Measurements from ENCODE around the gene SWAP70. TPM values are rescaled to one million over a fixed set of nuclear protein-coding genes. Genes with fewer than 3 reads are reported as not detected.

Gene SWAP70
- total and polyA plus RNA-seq, 2 of the 8 experiments (the other 6 are each of a cell fraction or from before 2014, with no cell fraction given) = 14.8 to 37.5 TPM

GRCh38 chr11:9796266-9796665 lies 132.4 kb downstream of the SWAP70 start (continued):
- TF ChIP-seq, protein P1, sequence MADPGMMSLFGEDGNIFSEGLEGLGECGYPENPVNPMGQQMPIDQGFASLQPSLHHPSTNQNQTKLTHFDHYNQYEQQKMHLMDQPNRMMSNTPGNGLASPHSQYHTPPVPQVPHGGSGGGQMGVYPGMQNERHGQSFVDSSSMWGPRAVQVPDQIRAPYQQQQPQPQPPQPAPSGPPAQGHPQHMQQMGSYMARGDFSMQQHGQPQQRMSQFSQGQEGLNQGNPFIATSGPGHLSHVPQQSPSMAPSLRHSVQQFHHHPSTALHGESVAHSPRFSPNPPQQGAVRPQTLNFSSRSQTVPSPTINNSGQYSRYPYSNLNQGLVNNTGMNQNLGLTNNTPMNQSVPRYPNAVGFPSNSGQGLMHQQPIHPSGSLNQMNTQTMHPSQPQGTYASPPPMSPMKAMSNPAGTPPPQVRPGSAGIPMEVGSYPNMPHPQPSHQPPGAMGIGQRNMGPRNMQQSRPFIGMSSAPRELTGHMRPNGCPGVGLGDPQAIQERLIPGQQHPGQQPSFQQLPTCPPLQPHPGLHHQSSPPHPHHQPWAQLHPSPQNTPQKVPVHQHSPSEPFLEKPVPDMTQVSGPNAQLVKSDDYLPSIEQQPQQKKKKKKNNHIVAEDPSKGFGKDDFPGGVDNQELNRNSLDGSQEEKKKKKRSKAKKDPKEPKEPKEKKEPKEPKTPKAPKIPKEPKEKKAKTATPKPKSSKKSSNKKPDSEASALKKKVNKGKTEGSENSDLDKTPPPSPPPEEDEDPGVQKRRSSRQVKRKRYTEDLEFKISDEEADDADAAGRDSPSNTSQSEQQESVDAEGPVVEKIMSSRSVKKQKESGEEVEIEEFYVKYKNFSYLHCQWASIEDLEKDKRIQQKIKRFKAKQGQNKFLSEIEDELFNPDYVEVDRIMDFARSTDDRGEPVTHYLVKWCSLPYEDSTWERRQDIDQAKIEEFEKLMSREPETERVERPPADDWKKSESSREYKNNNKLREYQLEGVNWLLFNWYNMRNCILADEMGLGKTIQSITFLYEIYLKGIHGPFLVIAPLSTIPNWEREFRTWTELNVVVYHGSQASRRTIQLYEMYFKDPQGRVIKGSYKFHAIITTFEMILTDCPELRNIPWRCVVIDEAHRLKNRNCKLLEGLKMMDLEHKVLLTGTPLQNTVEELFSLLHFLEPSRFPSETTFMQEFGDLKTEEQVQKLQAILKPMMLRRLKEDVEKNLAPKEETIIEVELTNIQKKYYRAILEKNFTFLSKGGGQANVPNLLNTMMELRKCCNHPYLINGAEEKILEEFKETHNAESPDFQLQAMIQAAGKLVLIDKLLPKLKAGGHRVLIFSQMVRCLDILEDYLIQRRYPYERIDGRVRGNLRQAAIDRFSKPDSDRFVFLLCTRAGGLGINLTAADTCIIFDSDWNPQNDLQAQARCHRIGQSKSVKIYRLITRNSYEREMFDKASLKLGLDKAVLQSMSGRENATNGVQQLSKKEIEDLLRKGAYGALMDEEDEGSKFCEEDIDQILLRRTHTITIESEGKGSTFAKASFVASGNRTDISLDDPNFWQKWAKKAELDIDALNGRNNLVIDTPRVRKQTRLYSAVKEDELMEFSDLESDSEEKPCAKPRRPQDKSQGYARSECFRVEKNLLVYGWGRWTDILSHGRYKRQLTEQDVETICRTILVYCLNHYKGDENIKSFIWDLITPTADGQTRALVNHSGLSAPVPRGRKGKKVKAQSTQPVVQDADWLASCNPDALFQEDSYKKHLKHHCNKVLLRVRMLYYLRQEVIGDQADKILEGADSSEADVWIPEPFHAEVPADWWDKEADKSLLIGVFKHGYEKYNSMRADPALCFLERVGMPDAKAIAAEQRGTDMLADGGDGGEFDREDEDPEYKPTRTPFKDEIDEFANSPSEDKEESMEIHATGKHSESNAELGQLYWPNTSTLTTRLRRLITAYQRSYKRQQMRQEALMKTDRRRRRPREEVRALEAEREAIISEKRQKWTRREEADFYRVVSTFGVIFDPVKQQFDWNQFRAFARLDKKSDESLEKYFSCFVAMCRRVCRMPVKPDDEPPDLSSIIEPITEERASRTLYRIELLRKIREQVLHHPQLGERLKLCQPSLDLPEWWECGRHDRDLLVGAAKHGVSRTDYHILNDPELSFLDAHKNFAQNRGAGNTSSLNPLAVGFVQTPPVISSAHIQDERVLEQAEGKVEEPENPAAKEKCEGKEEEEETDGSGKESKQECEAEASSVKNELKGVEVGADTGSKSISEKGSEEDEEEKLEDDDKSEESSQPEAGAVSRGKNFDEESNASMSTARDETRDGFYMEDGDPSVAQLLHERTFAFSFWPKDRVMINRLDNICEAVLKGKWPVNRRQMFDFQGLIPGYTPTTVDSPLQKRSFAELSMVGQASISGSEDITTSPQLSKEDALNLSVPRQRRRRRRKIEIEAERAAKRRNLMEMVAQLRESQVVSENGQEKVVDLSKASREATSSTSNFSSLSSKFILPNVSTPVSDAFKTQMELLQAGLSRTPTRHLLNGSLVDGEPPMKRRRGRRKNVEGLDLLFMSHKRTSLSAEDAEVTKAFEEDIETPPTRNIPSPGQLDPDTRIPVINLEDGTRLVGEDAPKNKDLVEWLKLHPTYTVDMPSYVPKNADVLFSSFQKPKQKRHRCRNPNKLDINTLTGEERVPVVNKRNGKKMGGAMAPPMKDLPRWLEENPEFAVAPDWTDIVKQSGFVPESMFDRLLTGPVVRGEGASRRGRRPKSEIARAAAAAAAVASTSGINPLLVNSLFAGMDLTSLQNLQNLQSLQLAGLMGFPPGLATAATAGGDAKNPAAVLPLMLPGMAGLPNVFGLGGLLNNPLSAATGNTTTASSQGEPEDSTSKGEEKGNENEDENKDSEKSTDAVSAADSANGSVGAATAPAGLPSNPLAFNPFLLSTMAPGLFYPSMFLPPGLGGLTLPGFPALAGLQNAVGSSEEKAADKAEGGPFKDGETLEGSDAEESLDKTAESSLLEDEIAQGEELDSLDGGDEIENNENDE (IDR thresholded peaks at IDR 0.05; ENCODE audit: insufficient replicate concordance, low read length) = no peak
- TF ChIP-seq CHD1 (IDR thresholded peaks at IDR 0.05; ENCODE audit: low read depth, low read length) = no peak
- TF ChIP-seq CEBPB (IDR thresholded peaks at IDR 0.05; ENCODE audit: low read depth, low read length) = no peak
- no peak for TF ChIP-seq EZH2 (IDR thresholded peaks at IDR 0.05; ENCODE audit: low read depth, low read length, severe bottlenecking)
- no peak for TF ChIP-seq CREB1 (IDR thresholded peaks at IDR 0.05)
